ENCODE measurements around the gene PHF20.
"Not testable (repeated sequence)": the region's sequence is repeated elsewhere in the genome, so short reads cannot be mapped to it uniquely, and the experiment has no call there.

The PHF20 gene

GRCh38 chr20:35741892-35742740, 29.7 kb upstream of the PHF20 start, which contains the start of gene RBM39:
RBM39 (minus strand) TSS chr20:35742260; CDS start chr20:35740874, 1,386 bp downstream.
- TF ChIP-seq CTCF (IDR thresholded peaks at IDR 0.05; ENCODE audit: extremely low read depth, insufficient read depth, missing control alignments) = peak; percentile 29
- in situ Hi-C loops (cut with MboI; ENCODE audit: low pct_unique_long_range_greater_than_20kb, low sequenced_read_pairs, unreplicated experiment) = no loop called here
- DNase-seq (ENCODE audit: low spot score) = peak; percentile 90

- no peak for TF ChIP-seq CTCF (IDR thresholded peaks at IDR 0.05; ENCODE audit: extremely low read depth, insufficient read depth, missing control alignments)
- DNase-seq (ENCODE audit: low spot score) = peak; percentile 42
- in situ Hi-C loops (cut with MboI; ENCODE audit: low pct_unique_long_range_greater_than_20kb, low sequenced_read_pairs, unreplicated experiment) = no loop called here
Observed at GRCh38 chr20:35742741-35743523, 28.9 kb upstream of the PHF20 start.

GRCh38 chr20:35743693-35744491, 27.9 kb upstream of the PHF20 start:
- no peak for DNase-seq (ENCODE audit: low spot score)
- in situ Hi-C loops (cut with MboI; ENCODE audit: low pct_unique_long_range_greater_than_20kb, low sequenced_read_pairs, unreplicated experiment) = no loop called here
- no peak for TF ChIP-seq CTCF (IDR thresholded peaks at IDR 0.05; ENCODE audit: extremely low read depth, insufficient read depth, missing control alignments)

- in situ Hi-C loops (cut with MboI; ENCODE audit: low pct_unique_long_range_greater_than_20kb, low sequenced_read_pairs, unreplicated experiment); DNase-seq (ENCODE audit: low spot score): not testable (repeated sequence)
Observed at GRCh38 chr20:35744492-35744841, 27.3 kb upstream of the PHF20 start.

- DNase-seq (ENCODE audit: low spot score) = no peak
- in situ Hi-C loops (cut with MboI; ENCODE audit: low pct_unique_long_range_greater_than_20kb, low sequenced_read_pairs, unreplicated experiment) = no loop called here
- TF ChIP-seq CTCF (IDR thresholded peaks at IDR 0.05; ENCODE audit: extremely low read depth, insufficient read depth, missing control alignments) = no peak
Observed at GRCh38 chr20:35750611-35751010, 21.2 kb upstream of the PHF20 start.

- no peak for TF ChIP-seq CTCF (IDR thresholded peaks at IDR 0.05; ENCODE audit: extremely low read depth, insufficient read depth, missing control alignments)
- DNase-seq (ENCODE audit: low spot score) = no peak
- in situ Hi-C loops (cut with MboI; ENCODE audit: low pct_unique_long_range_greater_than_20kb, low sequenced_read_pairs, unreplicated experiment) = no loop called here
Observed at GRCh38 chr20:35756404-35756803, 15.4 kb upstream of the PHF20 start.
